Calu3 (cell line): ENCODE data around the gene RHOBTB1. TPM values are rescaled to one million over a fixed set of nuclear protein-coding genes. Genes with fewer than 3 reads are reported as not detected.

Experiments used
- BruUV-seq: library from RNA; stranded (reverse); fragments of 400-500 nt; replicated peaks from 2 replicates; lab custom pipeline; 2021; lab: Mats Ljungman, UMichigan
- CTCF ChIA-PET: fragments of 300-600 bp; sonication (Branson Sonifier 250); formaldehyde crosslinking; loops from one replicate; lab custom pipeline; 2022; ENCODE audit warnings: antibody characterized with exemption; lab: Charles Lee
- DNase-seq: peaks from one replicate; pipeline ENCODE4 v3.0.0; 2022
- H3K27ac Mint-ChIP-seq: one replicate; pipeline ENCODE4 v1.8.0; 2022; ENCODE audit warnings: mixed read lengths; ENCODE audit not compliant: unreplicated experiment
- H3K27me3 Mint-ChIP-seq: one replicate; pipeline ENCODE4 v1.8.0; 2022; ENCODE audit warnings: mixed read lengths; ENCODE audit not compliant: unreplicated experiment
- H3K36me3 Mint-ChIP-seq: one replicate; pipeline ENCODE4 v1.8.0; 2022; ENCODE audit warnings: mild to moderate bottlenecking, moderate library complexity, mixed read lengths; ENCODE audit not compliant: insufficient read depth, unreplicated experiment
- H3K4me1 Mint-ChIP-seq: one replicate; pipeline ENCODE4 v1.8.0; 2022; ENCODE audit warnings: mild to moderate bottlenecking, low read depth, mixed read lengths; ENCODE audit not compliant: unreplicated experiment
- H3K4me3 Mint-ChIP-seq: one replicate; pipeline ENCODE4 v1.8.0; 2022; ENCODE audit warnings: mild to moderate bottlenecking, low read depth, moderate library complexity, mixed read lengths; ENCODE audit not compliant: unreplicated experiment
- H3K9me3 Mint-ChIP-seq: one replicate; pipeline ENCODE4 v1.8.0; 2022; ENCODE audit warnings: low read depth, mixed read lengths; ENCODE audit not compliant: unreplicated experiment
- CTCF ChIP-seq: fragments of 200-600 bp; IDR thresholded peaks from one replicate; pipeline ENCODE4 v1.8.0; 2022; ENCODE audit warnings: antibody characterized with exemption; ENCODE audit not compliant: unreplicated experiment
- intact Hi-C: fragments of 100-400 bp; cut with micrococcal nuclease; formaldehyde crosslinking; loops from one replicate; pipeline ENCODE4 v1.10.0; 2022; ENCODE audit not compliant: unreplicated experiment
- total RNA-seq: library from RNA; stranded (reverse); gene quantifications from 2 replicates; pipeline ENCODE4 v1.2.3, GENCODE V29; 2022

Gene RHOBTB1
- total RNA-seq, 1 experiment from 2014 or later: 9.8 TPM

GRCh38 chr10:60930237-60930636 is 13.7 kb downstream of the RHOBTB1 start:
- Mint-ChIP-seq H3K36me3 (no peaks in the 10 kb centered on the region), H3K27me3 (no peaks in the 10 kb centered on the region), H3K9me3 (peaks cover 7% of the 10 kb centered on the region), H3K4me1 (peaks cover 14% of the 10 kb centered on the region), H3K4me3 (no peak overlapping the region), H3K27ac (no peak overlapping the region)
- no peak for DNase-seq
- CTCF ChIA-PET: no interaction called here
- intact Hi-C loops: no loop called here
- no peak for TF ChIP-seq CTCF
- BruUV-seq: no TSS peak

GRCh38 chr10:60921633-60922032 is 22.4 kb downstream of the RHOBTB1 start:
- Mint-ChIP-seq H3K9me3 (peaks cover 8% of the 10 kb centered on the region), H3K27me3 (no peaks in the 10 kb centered on the region), H3K4me3 (no peak overlapping the region), H3K36me3 (no peaks in the 10 kb centered on the region), H3K27ac (no peak overlapping the region), H3K4me1 (no peaks in the 10 kb centered on the region)
- DNase-seq: no peak
- no TSS peak for BruUV-seq
- intact Hi-C loops: no loop called here
- CTCF ChIA-PET: no interaction called here
- no peak for TF ChIP-seq CTCF

GRCh38 chr10:60920479-60920878 is 23.5 kb downstream of the RHOBTB1 start:
- no peak for TF ChIP-seq CTCF
- Mint-ChIP-seq H3K27ac (no peak overlapping the region), H3K27me3 (no peaks in the 10 kb centered on the region), H3K4me1 (no peaks in the 10 kb centered on the region), H3K36me3 (no peaks in the 10 kb centered on the region), H3K4me3 (no peak overlapping the region), H3K9me3 (peaks cover 6% of the 10 kb centered on the region)
- no TSS peak for BruUV-seq
- CTCF ChIA-PET: no interaction called here
- no peak for DNase-seq
- intact Hi-C loops: no loop called here

GRCh38 chr10:60919551-60919950 is 24.4 kb downstream of the RHOBTB1 start:
- Mint-ChIP-seq H3K9me3 (peaks cover 2% of the 10 kb centered on the region), H3K36me3 (no peaks in the 10 kb centered on the region), H3K27me3 (no peaks in the 10 kb centered on the region), H3K4me1 (no peaks in the 10 kb centered on the region), H3K27ac (no peak overlapping the region), H3K4me3 (no peak overlapping the region)
- BruUV-seq: no TSS peak
- intact Hi-C loops: no loop called here
- DNase-seq: no peak
- CTCF ChIA-PET: interaction anchor here (0.8 kb wide), 1 partner anchor 11 kb away, joined by 3 read pairs; no protein-coding TSS in a partner anchor
- no peak for TF ChIP-seq CTCF
